ENCODE measurements around the gene ITPR1.

The ITPR1 gene

GRCh38 chr3:4794798-4795197, 301.6 kb downstream of the ITPR1 start:
- no peaks in the 10 kb centered on the region for H3K36me3 ChIP-seq (ENCODE audit: insufficient read depth, low read length)
- no peak overlapping the region for H3K4me3 ChIP-seq
- no peak overlapping the region for H3K27ac ChIP-seq
- H3K9ac ChIP-seq (ENCODE audit: insufficient read length), result no peak overlapping the region
- H3K9me3 ChIP-seq (ENCODE audit: low read depth, low read length), result no peaks in the 10 kb centered on the region
- TF ChIP-seq EZH2 (IDR thresholded peaks at IDR 0.05), result no peak
- TF ChIP-seq POLR2AphosphoS5 (IDR thresholded peaks at IDR 0.05; ENCODE audit: borderline replicate concordance, low read depth, low read length), result no peak
- TF ChIP-seq FOXP2 (optimal IDR thresholded peaks at IDR 0.05; ENCODE audit: control extremely low read depth, extremely low read length, insufficient read depth), result no peak
- DNase-seq (ENCODE audit: low read depth, low spot score), result no peak

GRCh38 chr3:4795905-4796304, 302.8 kb downstream of the ITPR1 start:
- no peak for DNase-seq (ENCODE audit: low read depth, low spot score)
- Histone ChIP-seq H3K9ac (ENCODE audit: insufficient read length) (no peak overlapping the region), H3K36me3 (ENCODE audit: insufficient read depth, low read length) (no peaks in the 10 kb centered on the region), H3K4me3 (no peak overlapping the region), H3K27ac (no peak overlapping the region), H3K9me3 (ENCODE audit: low read depth, low read length) (no peaks in the 10 kb centered on the region)
- no peak for TF ChIP-seq POLR2AphosphoS5 (IDR thresholded peaks at IDR 0.05; ENCODE audit: borderline replicate concordance, low read depth, low read length)
- no peak for TF ChIP-seq FOXP2 (optimal IDR thresholded peaks at IDR 0.05; ENCODE audit: control extremely low read depth, extremely low read length, insufficient read depth)
- TF ChIP-seq EZH2 (IDR thresholded peaks at IDR 0.05), result no peak

GRCh38 chr3:4797201-4797705, 304.1 kb downstream of the ITPR1 start:
- Histone ChIP-seq H3K4me3 (no peak overlapping the region), H3K9me3 (ENCODE audit: low read depth, low read length) (no peaks in the 10 kb centered on the region), H3K36me3 (ENCODE audit: insufficient read depth, low read length) (no peaks in the 10 kb centered on the region), H3K27ac (no peak overlapping the region), H3K9ac (ENCODE audit: insufficient read length) (no peak overlapping the region)
- DNase-seq (ENCODE audit: low read depth, low spot score), result no peak
- TF ChIP-seq FOXP2 (optimal IDR thresholded peaks at IDR 0.05; ENCODE audit: control extremely low read depth, extremely low read length, insufficient read depth), result no peak
- TF ChIP-seq POLR2AphosphoS5 (IDR thresholded peaks at IDR 0.05; ENCODE audit: borderline replicate concordance, low read depth, low read length), result no peak
- TF ChIP-seq EZH2 (IDR thresholded peaks at IDR 0.05), result no peak

GRCh38 chr3:4799266-4800256, 306.4 kb downstream of the ITPR1 start:
- H3K36me3 ChIP-seq (ENCODE audit: insufficient read depth, low read length), result no peaks in the 10 kb centered on the region
- no peak overlapping the region for H3K4me3 ChIP-seq
- H3K9me3 ChIP-seq (ENCODE audit: low read depth, low read length), result no peaks in the 10 kb centered on the region
- no peak overlapping the region for H3K27ac ChIP-seq
- no peak for DNase-seq (ENCODE audit: low read depth, low spot score)
- H3K9ac ChIP-seq (ENCODE audit: insufficient read length), result no peak overlapping the region
- TF ChIP-seq POLR2AphosphoS5 (IDR thresholded peaks at IDR 0.05; ENCODE audit: borderline replicate concordance, low read depth, low read length) (no peak), FOXP2 (optimal IDR thresholded peaks at IDR 0.05; ENCODE audit: control extremely low read depth, extremely low read length, insufficient read depth) (no peak), EZH2 (IDR thresholded peaks at IDR 0.05) (no peak)

GRCh38 chr3:4800595-4800994, 307.4 kb downstream of the ITPR1 start:
- H3K27ac ChIP-seq, result no peak overlapping the region
- H3K9me3 ChIP-seq (ENCODE audit: low read depth, low read length), result no peaks in the 10 kb centered on the region
- H3K4me3 ChIP-seq, result no peak overlapping the region
- TF ChIP-seq FOXP2 (optimal IDR thresholded peaks at IDR 0.05; ENCODE audit: control extremely low read depth, extremely low read length, insufficient read depth), result no peak
- TF ChIP-seq POLR2AphosphoS5 (IDR thresholded peaks at IDR 0.05; ENCODE audit: borderline replicate concordance, low read depth, low read length), result no peak
- no peak for TF ChIP-seq EZH2 (IDR thresholded peaks at IDR 0.05)
- H3K36me3 ChIP-seq (ENCODE audit: insufficient read depth, low read length), result no peaks in the 10 kb centered on the region
- no peak for DNase-seq (ENCODE audit: low read depth, low spot score)
- H3K9ac ChIP-seq (ENCODE audit: insufficient read length), result no peak overlapping the region

- Histone ChIP-seq H3K9ac (ENCODE audit: insufficient read length) (no peak overlapping the region), H3K9me3 (ENCODE audit: low read depth, low read length) (no peaks in the 10 kb centered on the region), H3K36me3 (ENCODE audit: insufficient read depth, low read length) (no peaks in the 10 kb centered on the region), H3K4me3 (no peak overlapping the region), H3K27ac (no peak overlapping the region)
- no peak for DNase-seq (ENCODE audit: low read depth, low spot score)
- TF ChIP-seq POLR2AphosphoS5 (IDR thresholded peaks at IDR 0.05; ENCODE audit: borderline replicate concordance, low read depth, low read length) (no peak), EZH2 (IDR thresholded peaks at IDR 0.05) (no peak), FOXP2 (optimal IDR thresholded peaks at IDR 0.05; ENCODE audit: control extremely low read depth, extremely low read length, insufficient read depth) (no peak)
These were observed 308.7 kb downstream of the ITPR1 start for GRCh38 chr3:4801892-4802291.

GRCh38 chr3:4802903-4803302, 309.8 kb downstream of the ITPR1 start:
- TF ChIP-seq EZH2 (IDR thresholded peaks at IDR 0.05) (no peak), FOXP2 (optimal IDR thresholded peaks at IDR 0.05; ENCODE audit: control extremely low read depth, extremely low read length, insufficient read depth) (no peak), POLR2AphosphoS5 (IDR thresholded peaks at IDR 0.05; ENCODE audit: borderline replicate concordance, low read depth, low read length) (no peak)
- no peaks in the 10 kb centered on the region for H3K9me3 ChIP-seq (ENCODE audit: low read depth, low read length)
- no peak for DNase-seq (ENCODE audit: low read depth, low spot score)

GRCh38 chr3:4804161-4805058, 311.3 kb downstream of the ITPR1 start:
- H3K9me3 ChIP-seq (ENCODE audit: low read depth, low read length), result no peaks in the 10 kb centered on the region
- H3K36me3 ChIP-seq (ENCODE audit: insufficient read depth, low read length), result no peaks in the 10 kb centered on the region
- no peak overlapping the region for H3K4me3 ChIP-seq
- DNase-seq (ENCODE audit: low read depth, low spot score), result no peak
- no peak overlapping the region for H3K27ac ChIP-seq
- no peak overlapping the region for H3K9ac ChIP-seq (ENCODE audit: insufficient read length)
- TF ChIP-seq FOXP2 (optimal IDR thresholded peaks at IDR 0.05; ENCODE audit: control extremely low read depth, extremely low read length, insufficient read depth), result no peak
- TF ChIP-seq EZH2 (IDR thresholded peaks at IDR 0.05), result no peak
- TF ChIP-seq POLR2AphosphoS5 (IDR thresholded peaks at IDR 0.05; ENCODE audit: borderline replicate concordance, low read depth, low read length), result no peak

More at GRCh38 chr3:4802903-4803302, 309.8 kb downstream of the ITPR1 start:
- H3K36me3 ChIP-seq (ENCODE audit: insufficient read depth, low read length), result no peaks in the 10 kb centered on the region
- no peak overlapping the region for H3K9ac ChIP-seq (ENCODE audit: insufficient read length)
- H3K4me3 ChIP-seq, result no peak overlapping the region
- H3K27ac ChIP-seq, result no peak overlapping the region

Measured in SK-N-MC (cell line).